Neural progenitor cell (in vitro differentiated cells): ENCODE data around the gene DIO3. TPM values are rescaled to one million over a fixed set of nuclear protein-coding genes. Genes with fewer than 3 reads are reported as not detected.

Experiments used
- DNase-seq: peaks from one replicate; pipeline ENCODE4 v3.0.0-alpha.2; 2016; ENCODE audit warnings: low spot score
- H2AFZ ChIP-seq: fragments of 200-600 bp; sonication (generic); replicated peaks from 2 replicates; pipeline ENCODE4 v1.6.1; 2016; ENCODE audit warnings: antibody characterized with exemption
- H3F3A ChIP-seq: fragments of 200-600 bp; sonication (generic); 2 replicates; pipeline ENCODE4 v1.6.1; 2016; ENCODE audit warnings: antibody characterized with exemption, low read depth
- H3K27ac ChIP-seq: fragments of 200-600 bp; sonication (generic); 2 replicates; pipeline ENCODE4 v1.5.1; 2016; ENCODE audit warnings: mild to moderate bottlenecking
- H3K27me3 ChIP-seq: fragments of 200-600 bp; sonication (generic); 2 replicates; pipeline ENCODE4 v1.6.1; 2016; ENCODE audit warnings: mild to moderate bottlenecking, moderate library complexity
- H3K36me3 ChIP-seq: fragments of 200-600 bp; sonication (generic); 2 replicates; pipeline ENCODE4 v1.5.1; 2016
- H3K4me1 ChIP-seq: fragments of 200-600 bp; sonication (generic); 2 replicates; pipeline ENCODE4 v1.6.1; 2016; ENCODE audit warnings: mixed run types
- H3K4me2 ChIP-seq: fragments of 200-600 bp; sonication (generic); 2 replicates; pipeline ENCODE4 v1.6.1; 2016
- H3K4me3 ChIP-seq: fragments of 200-600 bp; sonication (generic); 2 replicates; pipeline ENCODE4 v1.5.1; 2016
- H3K79me2 ChIP-seq: fragments of 200-600 bp; sonication (generic); 2 replicates; pipeline ENCODE4 v1.6.1; 2016; ENCODE audit warnings: low read depth
- H3K9ac ChIP-seq: fragments of 200-600 bp; sonication (generic); 2 replicates; pipeline ENCODE4 v1.6.1; 2016
- H3K9me3 ChIP-seq: fragments of 200-600 bp; sonication (generic); 2 replicates; pipeline ENCODE4 v1.5.1; 2016; ENCODE audit warnings: low read depth
- H4K20me1 ChIP-seq: fragments of 200-600 bp; sonication (generic); 2 replicates; pipeline ENCODE4 v1.6.1; 2016; ENCODE audit warnings: low read depth
- H3K27ac Mint-ChIP-seq: 3 replicates; pipeline ENCODE4 v1.8.0; 2021; ENCODE audit warnings: mixed read lengths
- H3K27me3 Mint-ChIP-seq: 2 replicates; pipeline ENCODE4 v1.8.0; 2022; ENCODE audit warnings: low read depth, mild to moderate bottlenecking, inconsistent platforms, moderate library complexity, mixed read lengths; ENCODE audit not compliant: insufficient read depth
- H3K36me3 Mint-ChIP-seq: 3 replicates; pipeline ENCODE4 v1.8.0; 2021; ENCODE audit warnings: mixed read lengths
- H3K4me1 Mint-ChIP-seq: 3 replicates; pipeline ENCODE4 v1.8.0; 2021; ENCODE audit warnings: mixed read lengths
- H3K4me3 Mint-ChIP-seq: 3 replicates; pipeline ENCODE4 v1.8.0; 2021; ENCODE audit warnings: mild to moderate bottlenecking, moderate library complexity, mixed read lengths
- H3K9me3 Mint-ChIP-seq: 3 replicates; pipeline ENCODE4 v1.8.0; 2020; ENCODE audit warnings: mixed read lengths
- EZH2 ChIP-seq: fragments of 200-600 bp; sonication (generic); IDR thresholded peaks from 2 replicates; pipeline ENCODE4 v1.6.1; 2017; ENCODE audit warnings: antibody characterized with exemption, mild to moderate bottlenecking, moderate library complexity
- EZH2phosphoT487 ChIP-seq: fragments of 200-600 bp; sonication (generic); IDR thresholded peaks from 2 replicates; pipeline ENCODE4 v1.6.1; 2017; ENCODE audit warnings: antibody characterized with exemption
- total RNA-seq: library from RNA; depleted of rRNA; stranded (reverse); fragments of >200 nt; gene quantifications from 2 replicates; pipeline ENCODE4 v1.2.3, GENCODE V29; 2015; ENCODE audit warnings: low replicate concordance
- TF ChIP-seq, protein P1 (sequence below): fragments of 200-600 bp; sonication (generic); IDR thresholded peaks from 2 replicates; pipeline ENCODE4 v1.5.1; 2017; ENCODE audit warnings: antibody characterized with exemption, mild to moderate bottlenecking

DIO3 gene
- total RNA-seq, 1 donor from 2014 or later: 0.90 TPM

DNA sequence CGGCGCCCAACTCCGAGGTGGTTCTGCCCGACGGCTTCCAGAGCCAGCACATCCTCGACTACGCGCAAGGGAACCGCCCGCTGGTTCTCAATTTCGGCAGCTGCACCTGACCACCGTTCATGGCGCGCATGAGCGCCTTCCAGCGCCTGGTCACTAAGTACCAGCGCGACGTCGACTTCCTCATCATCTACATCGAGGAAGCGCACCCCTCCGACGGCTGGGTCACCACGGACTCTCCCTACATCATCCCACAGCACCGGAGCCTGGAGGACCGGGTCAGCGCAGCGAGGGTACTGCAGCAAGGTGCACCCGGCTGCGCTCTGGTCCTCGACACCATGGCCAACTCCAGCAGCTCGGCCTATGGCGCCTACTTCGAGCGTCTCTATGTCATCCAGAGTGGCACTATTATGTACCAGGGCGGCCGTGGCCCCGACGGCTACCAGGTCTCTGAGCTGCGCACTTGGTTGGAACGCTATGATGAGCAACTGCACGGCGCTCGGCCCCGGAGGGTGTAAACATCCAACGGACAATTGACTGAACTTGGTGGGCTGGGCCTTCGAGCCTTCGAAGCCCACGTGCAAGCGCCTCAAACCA, 699 bp downstream of the DIO3 start:
- H3F3A ChIP-seq: peaks cover 7% of the 10 kb centered on the region
- H3K4me1 ChIP-seq: peaks cover 18% of the 10 kb centered on the region
- peaks cover 31% of the 10 kb centered on the region for H3K4me1 Mint-ChIP-seq
- H3K9me3 ChIP-seq: no peaks in the 10 kb centered on the region
- H3K36me3 ChIP-seq: no peaks in the 10 kb centered on the region
- H3K27ac ChIP-seq: no peak overlapping the region
- H2AFZ ChIP-seq: no peak overlapping the region
- no peak for TF ChIP-seq EZH2phosphoT487
- TF ChIP-seq, protein P1, sequence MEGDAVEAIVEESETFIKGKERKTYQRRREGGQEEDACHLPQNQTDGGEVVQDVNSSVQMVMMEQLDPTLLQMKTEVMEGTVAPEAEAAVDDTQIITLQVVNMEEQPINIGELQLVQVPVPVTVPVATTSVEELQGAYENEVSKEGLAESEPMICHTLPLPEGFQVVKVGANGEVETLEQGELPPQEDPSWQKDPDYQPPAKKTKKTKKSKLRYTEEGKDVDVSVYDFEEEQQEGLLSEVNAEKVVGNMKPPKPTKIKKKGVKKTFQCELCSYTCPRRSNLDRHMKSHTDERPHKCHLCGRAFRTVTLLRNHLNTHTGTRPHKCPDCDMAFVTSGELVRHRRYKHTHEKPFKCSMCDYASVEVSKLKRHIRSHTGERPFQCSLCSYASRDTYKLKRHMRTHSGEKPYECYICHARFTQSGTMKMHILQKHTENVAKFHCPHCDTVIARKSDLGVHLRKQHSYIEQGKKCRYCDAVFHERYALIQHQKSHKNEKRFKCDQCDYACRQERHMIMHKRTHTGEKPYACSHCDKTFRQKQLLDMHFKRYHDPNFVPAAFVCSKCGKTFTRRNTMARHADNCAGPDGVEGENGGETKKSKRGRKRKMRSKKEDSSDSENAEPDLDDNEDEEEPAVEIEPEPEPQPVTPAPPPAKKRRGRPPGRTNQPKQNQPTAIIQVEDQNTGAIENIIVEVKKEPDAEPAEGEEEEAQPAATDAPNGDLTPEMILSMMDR: no peak
- TF ChIP-seq EZH2: no peak
- peaks cover 67% of the 10 kb centered on the region for H3K27me3 Mint-ChIP-seq
- H3K9ac ChIP-seq: no peak overlapping the region
- no peak for DNase-seq
- H4K20me1 ChIP-seq: peaks cover 64% of the 10 kb centered on the region
- no peaks in the 10 kb centered on the region for H3K36me3 Mint-ChIP-seq
- H3K27me3 ChIP-seq: peaks cover 96% of the 10 kb centered on the region
- no peak overlapping the region for H3K4me3 ChIP-seq
- H3K4me2 ChIP-seq: no peak overlapping the region
- peaks cover 7% of the 10 kb centered on the region for H3K9me3 Mint-ChIP-seq
- no peaks in the 10 kb centered on the region for H3K79me2 ChIP-seq
- H3K27ac Mint-ChIP-seq: no peak overlapping the region
- H3K4me3 Mint-ChIP-seq: peak overlapping the region; percentile 78

DNA sequence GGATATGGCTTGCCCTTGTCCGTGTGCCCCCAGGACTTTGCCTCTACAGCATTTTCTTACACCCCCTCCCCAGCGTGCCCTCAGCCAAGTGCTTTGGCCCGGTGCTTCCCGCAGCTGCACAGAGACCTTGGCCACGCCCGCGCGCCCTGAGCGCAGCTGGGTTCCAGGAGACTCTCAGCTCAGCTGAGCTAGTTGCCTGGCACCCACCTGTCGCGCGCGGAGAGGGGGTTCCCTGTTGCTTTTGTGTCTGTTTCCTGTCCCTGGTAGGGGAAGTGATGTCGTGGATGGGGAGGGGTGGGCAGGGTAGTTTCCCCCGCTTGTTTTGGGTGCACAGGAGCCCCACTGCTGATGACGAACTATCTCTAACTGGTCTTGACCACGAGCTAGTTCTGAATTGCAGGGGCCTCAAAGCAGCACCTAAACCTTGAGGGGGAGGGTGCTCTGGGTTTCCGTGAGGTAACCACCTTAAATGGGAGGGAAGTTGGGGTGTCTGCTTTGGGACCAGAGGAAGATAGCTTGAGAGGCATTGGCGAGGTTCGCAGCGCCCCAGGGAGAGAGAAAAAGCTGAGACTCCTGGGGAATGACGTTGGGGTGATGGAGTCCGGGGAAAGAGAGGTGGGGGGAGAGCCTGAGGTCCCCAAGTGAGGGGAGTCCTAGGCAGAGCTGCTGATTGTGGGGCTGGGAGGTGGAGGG, 1.5 kb downstream of the DIO3 start:
- H3K27ac ChIP-seq: no peak overlapping the region
- no peak for DNase-seq
- H3K4me2 ChIP-seq: no peak overlapping the region
- H3K9me3 ChIP-seq: no peaks in the 10 kb centered on the region
- Mint-ChIP-seq H3K4me1 (peaks cover 31% of the 10 kb centered on the region), H3K27me3 (peaks cover 72% of the 10 kb centered on the region), H3K36me3 (no peaks in the 10 kb centered on the region), H3K9me3 (peaks cover 7% of the 10 kb centered on the region), H3K27ac (no peak overlapping the region), H3K4me3 (peak overlapping the region; percentile 78)
- no peak for TF ChIP-seq EZH2phosphoT487
- TF ChIP-seq, protein P1: no peak
- TF ChIP-seq EZH2: no peak
- peaks cover 61% of the 10 kb centered on the region for H4K20me1 ChIP-seq
- H2AFZ ChIP-seq: no peak overlapping the region
- H3K4me3 ChIP-seq: no peak overlapping the region
- H3K9ac ChIP-seq: no peak overlapping the region
- H3K36me3 ChIP-seq: no peaks in the 10 kb centered on the region
- H3K4me1 ChIP-seq: peaks cover 18% of the 10 kb centered on the region
- H3K27me3 ChIP-seq: peaks cover 96% of the 10 kb centered on the region
- peaks cover 7% of the 10 kb centered on the region for H3F3A ChIP-seq
- H3K79me2 ChIP-seq: no peaks in the 10 kb centered on the region

DNA sequence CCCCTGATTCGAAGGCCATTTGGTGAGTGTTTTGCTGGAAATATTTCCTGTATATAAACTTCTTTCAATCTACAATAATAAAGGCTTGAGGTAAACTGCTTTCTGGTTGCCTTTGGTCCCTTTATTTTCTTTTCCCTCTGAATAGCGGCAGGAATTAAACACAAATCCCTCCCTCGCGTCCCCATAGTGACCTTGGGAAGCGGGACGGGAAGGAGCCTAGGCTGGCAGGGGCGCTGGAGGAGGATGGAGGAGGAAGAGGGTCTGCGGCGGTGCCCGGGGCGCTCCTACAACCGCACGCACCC, 2.0 kb downstream of the DIO3 start:
- Histone ChIP-seq H3K4me2 (peak overlapping the region; percentile 74), H3K4me3 (peak overlapping the region; percentile 33)

More for the DNA sequence above, 2.0 kb downstream of the DIO3 start:
- Histone ChIP-seq H2AFZ (no peak overlapping the region), H3K27ac (no peak overlapping the region), H3K9ac (no peak overlapping the region), H3K9me3 (no peaks in the 10 kb centered on the region), H3K4me1 (peaks cover 18% of the 10 kb centered on the region), H3K79me2 (no peaks in the 10 kb centered on the region), H3F3A (peaks cover 7% of the 10 kb centered on the region), H3K36me3 (no peaks in the 10 kb centered on the region), H4K20me1 (peaks cover 56% of the 10 kb centered on the region), H3K27me3 (peaks cover 96% of the 10 kb centered on the region)
- Mint-ChIP-seq H3K27me3 (peaks cover 71% of the 10 kb centered on the region), H3K4me1 (peaks cover 32% of the 10 kb centered on the region), H3K36me3 (no peaks in the 10 kb centered on the region), H3K9me3 (peaks cover 7% of the 10 kb centered on the region), H3K27ac (no peak overlapping the region), H3K4me3 (peak overlapping the region; percentile 78)
- TF ChIP-seq, protein P1: no peak
- peak; percentile 84 for TF ChIP-seq EZH2
- DNase-seq: no peak
